ENCODE data around the gene LAGE3.

GRCh38 chrX:154516656-154517100, 37.6 kb upstream of the LAGE3 start:
- TF ChIP-seq POLR2AphosphoS5 (IDR thresholded peaks at IDR 0.05) (no peak), CTCF (IDR thresholded peaks at IDR 0.05) (no peak), POLR2A (IDR thresholded peaks at IDR 0.05) (no peak), EP300 (IDR thresholded peaks at IDR 0.05) (no peak)

All from gastroesophageal sphincter (tissue), 3 donors.